ENCODE measurements around the gene KRT75.

KRT75 gene

DNA sequence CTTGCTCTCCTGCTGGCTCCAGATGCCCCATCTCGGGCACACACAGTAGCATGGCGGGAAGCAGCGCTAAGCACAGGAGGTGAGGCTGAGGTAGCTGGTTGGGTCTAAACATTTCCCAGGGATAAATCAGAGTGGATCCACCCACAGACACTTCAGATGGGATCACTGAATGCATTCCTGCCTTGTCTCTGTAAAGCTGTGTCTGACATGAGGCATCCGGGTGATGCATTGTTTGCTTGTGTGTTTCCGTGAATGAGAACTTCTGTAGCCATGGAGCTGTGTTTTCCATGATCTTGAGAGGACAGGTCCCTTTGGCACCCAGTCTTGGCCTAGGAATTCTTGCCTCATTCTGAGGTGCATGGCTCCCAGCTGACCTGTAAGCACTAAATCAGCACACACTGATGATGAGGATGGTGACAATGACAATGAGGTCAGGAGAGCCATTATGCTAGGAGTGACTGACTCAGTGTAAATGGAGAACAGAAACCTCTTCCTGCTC is 6.7 kb upstream of the KRT75 start:
- DNase-seq (ENCODE audit: low read depth in 1 of 2, low spot score in 1 of 2): no peak

DNA sequence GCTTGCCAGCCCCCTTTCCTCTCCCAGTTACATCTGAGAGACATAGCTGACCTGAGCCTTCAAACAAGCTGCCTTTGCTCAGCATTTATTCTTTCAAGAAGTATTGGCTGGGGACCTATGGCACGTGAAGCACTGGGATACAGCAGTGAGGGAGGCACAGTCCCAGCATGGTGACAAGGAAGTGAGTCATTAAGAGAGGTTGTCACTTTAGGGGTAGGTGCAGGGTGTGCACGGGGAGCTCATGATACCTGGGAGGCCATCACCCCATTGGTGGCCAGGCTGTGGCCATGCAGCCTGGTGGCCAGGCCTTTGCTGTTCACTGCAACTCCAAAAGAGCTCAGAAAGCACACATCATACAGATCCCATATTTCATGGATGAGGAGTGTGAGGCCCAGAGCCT is 5.7 kb upstream of the KRT75 start:
- DNase-seq (ENCODE audit: low read depth in 1 of 2, low spot score in 1 of 2): no peak

DNA sequence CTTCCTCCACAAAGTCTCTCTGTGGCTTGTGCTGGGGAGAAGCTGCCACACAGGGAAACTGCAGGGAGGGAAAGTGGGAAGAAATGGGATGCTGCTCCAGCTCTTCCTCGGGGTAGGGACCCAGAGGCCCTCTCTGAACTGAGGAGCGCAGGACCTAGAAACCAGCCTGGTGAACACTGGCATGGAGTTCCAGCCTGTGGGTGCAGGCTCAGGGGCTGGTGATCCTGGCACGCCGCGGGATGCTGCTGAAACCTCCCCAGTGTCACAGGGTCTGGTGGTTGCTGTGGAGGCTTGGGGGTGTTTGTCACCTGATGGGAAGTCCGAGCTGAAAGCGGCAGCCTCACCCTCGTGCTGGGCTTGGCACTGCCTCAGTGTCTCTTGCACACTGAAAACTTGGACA is 5.2 kb upstream of the KRT75 start:
- no peak for DNase-seq (ENCODE audit: low read depth in 1 of 2, low spot score in 1 of 2)

- DNase-seq (ENCODE audit: low read depth in 1 of 2, low spot score in 1 of 2): no peak
Measured at GRCh38 chr12:52438305-52439301, 4.4 kb upstream of the KRT75 start.

DNA sequence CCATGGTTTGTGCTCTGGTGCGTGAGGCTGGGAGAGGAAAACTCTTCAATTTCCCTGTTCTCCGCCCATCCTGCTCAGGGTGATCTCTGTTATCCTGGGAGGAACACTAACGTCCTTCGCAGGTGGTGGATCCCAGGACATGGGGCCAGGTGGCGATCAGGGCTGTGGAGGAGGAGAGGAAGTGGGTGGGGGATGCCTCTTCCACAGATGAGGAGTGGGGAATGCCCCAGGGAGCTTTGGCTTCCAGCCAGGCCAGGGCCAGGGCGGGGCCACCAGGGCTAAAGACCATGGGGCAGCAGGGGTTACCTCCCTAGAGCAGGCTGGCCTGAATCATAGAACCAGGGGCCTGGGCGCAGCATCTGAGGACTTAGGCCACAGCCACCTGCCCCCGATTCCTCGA is 3.3 kb upstream of the KRT75 start:
- no peak for DNase-seq (ENCODE audit: low read depth in 1 of 2, low spot score in 1 of 2)

- DNase-seq (ENCODE audit: low read depth in 1 of 2, low spot score in 1 of 2): no peak
Measured at GRCh38 chr12:52436828-52437474, 2.8 kb upstream of the KRT75 start.

DNA sequence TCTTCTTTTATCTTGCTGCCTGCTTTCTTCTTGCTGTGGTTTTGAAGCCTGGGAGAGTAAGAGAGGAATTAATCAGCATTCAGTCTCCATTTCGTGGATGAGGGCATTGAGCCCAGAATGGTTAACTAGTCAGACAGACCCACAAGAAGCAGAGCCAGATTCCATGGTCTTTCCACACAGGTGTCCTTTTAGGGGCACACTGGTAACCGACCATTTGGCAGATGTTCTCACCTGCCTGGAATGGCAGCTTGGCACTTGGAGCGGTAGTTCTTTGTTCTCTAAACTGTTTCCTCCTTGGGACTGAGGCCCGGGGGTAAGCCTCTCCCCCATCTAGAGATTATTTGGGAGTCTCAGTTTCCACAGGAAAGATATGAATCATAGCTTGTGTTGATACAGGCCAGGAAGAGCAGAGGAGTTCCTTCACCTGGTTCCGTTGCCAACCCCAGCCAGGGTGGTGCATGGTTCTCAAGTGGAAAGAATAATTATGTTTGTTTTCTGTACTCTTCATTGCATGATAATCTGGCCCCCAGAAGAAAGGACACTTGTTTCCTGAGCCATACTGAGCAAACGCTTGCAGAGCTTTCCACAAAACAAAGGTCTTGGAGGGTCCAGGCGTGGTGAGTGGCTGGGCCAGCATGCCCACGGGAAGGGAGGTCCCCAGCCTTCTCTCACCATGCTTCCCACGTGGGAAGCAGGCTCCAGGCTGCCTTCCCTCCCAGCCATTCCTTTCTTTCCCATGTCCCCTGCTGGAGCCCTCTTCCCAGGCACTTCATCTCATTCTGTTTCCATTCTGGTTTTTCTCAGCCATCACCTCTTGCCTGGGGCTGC is 2.0 kb upstream of the KRT75 start:
- DNase-seq (ENCODE audit: low read depth in 1 of 2, low spot score in 1 of 2): no peak

DNA sequence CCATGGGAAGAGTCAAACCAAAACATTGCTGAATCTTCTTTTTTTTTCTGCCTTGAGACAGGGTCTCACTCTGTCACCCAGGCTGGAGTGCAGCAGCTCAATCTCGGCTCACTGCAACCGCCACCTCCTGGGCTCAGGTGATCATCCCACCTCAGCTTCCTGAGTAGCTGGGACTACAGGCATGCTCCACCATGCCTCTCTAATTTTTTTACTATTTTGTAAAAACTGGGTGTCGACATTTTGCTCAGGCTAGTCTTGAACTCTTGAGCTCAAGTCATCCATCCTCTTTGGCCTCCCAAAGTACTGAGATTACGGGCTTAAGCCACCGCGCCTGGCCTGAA is 1.5 kb upstream of the KRT75 start:
- no peak for DNase-seq (ENCODE audit: low read depth in 1 of 2, low spot score in 1 of 2)

DNA sequence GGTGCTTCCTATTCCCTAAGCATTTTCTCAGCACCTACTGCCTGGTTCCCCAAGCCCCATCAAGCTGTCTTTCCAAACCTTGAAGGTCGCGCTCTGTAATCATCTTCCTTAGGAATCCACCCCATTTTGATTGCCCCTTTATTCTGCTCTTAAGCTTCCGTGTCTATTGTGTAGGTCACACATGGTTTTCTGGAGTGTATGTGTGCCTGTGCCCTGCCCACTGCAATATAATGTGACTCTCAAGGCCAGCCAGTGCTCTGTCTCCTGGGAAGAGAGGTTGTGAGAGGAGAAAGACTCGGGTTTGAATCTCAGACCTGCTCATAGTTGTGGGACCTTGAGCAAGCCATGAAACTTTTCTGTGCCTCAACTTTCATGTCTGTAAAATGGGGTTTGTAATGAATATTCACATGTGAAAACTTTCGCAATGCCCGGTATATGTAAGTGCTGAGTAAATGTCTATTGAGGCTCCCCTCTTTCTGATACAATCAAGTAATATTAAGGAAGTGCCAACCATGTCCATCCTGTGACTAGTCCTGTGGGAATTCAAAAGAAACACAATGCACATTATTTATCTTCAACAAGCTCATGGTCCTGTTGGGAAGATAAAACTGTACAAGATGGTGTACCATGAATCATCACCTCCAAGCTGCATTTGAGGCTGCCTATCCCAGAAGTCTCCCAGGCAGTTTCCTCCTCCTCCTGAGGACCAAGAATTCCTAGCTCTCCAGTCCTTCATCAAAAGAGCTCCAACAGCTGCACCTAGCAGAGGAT is 774 bp upstream of the KRT75 start:
- DNase-seq (ENCODE audit: low read depth in 1 of 2, low spot score in 1 of 2): no peak

- no peak for DNase-seq (ENCODE audit: low read depth in 1 of 2, low spot score in 1 of 2)
Measured at GRCh38 chr12:52433501-52434080, 580 bp downstream of the KRT75 start.

- DNase-seq (ENCODE audit: low read depth in 1 of 2, low spot score in 1 of 2): no peak
Measured at GRCh38 chr12:52432559-52433207, 1.5 kb downstream of the KRT75 start.

DNA sequence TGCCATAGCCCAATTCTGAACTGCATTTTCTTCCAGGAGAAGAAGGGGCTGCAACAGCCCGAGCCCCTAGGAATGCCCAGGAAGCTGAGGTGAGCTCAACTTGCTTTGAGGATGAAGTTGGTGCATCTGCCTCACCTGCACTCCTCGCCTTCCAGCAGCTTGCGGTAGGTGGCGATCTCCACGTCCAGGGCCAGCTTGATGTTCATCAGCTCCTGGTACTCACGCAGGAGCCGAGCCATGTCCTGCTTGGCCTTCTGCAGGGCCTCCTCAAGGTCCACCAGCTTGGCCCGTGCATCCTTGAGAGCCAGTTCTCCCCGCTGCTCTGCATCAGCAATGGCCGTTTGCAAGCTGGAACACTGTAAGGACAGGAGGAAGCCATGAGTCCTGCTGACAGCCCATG is 6.0 kb downstream of the KRT75 start:
- DNase-seq (ENCODE audit: low read depth in 1 of 2, low spot score in 1 of 2): no peak

- no peak for DNase-seq (ENCODE audit: low read depth in 1 of 2, low spot score in 1 of 2)
Measured at GRCh38 chr12:52427083-52427482, 7.1 kb downstream of the KRT75 start.

DNA sequence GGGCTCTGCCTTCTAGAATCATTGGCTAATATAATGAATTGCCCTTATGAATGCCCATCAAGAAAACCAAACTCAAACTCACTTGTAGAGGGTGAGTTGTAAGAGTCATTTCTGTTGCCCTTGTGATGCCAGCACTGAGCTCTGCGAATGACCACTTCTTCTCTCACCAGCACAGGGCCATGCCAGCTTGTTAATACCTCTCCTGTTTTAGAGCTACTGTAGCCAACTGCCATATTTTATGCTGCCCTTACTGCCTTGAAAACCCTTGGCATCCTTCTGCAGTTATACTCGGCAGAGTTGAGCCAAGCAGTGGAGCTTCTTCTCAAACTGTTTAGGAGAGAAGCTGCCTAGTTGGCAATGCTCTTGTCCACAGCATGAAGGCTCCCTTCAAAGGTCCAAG is 8.1 kb downstream of the KRT75 start:
- DNase-seq (ENCODE audit: low read depth in 1 of 2, low spot score in 1 of 2): no peak

GRCh38 chr12:52425466-52425865 is 8.7 kb downstream of the KRT75 start:
- DNase-seq (ENCODE audit: low read depth in 1 of 2, low spot score in 1 of 2): no peak

DNA sequence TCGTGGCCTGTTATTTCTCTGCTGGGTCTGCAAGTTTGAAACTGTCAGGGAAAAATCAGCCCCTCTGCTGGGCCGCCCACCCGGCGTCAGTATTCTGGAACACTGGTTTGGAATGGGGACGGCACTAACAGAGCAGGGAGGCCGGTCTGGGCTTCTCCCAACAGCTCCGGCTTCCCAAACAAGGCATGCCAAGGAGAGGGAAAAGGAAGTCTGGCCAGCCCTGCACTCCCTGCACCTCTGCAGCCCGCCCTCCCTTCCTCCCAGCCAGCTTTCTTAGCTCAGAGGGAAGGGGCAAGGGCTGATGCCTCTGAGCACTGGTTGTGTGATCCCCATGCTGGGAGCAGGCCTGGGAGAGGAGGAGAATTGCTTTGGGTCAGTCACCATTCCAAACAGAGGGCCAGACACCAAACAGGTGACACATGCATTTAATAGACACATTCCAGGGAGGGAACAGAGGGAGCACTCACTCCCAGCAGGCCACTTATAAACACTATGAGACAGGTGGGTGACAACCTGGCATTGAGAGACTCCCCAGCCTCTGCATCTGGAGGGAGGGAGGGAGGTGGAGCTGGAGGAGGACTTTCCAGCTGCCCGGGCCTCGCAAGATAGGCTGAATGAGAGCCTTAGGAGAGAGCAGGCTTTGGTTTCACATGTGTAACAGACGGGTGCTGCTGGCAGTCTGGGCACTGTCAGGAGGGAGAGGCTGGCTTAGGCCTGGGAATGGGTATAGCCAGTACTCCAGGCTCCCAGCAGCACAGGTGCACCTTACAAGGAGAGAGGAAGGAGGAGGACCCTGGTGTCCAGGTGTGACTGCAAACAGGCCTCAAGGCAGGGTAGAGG is 10.3 kb downstream of the KRT75 start:
- DNase-seq (ENCODE audit: low read depth in 1 of 2, low spot score in 1 of 2): no peak

DNA sequence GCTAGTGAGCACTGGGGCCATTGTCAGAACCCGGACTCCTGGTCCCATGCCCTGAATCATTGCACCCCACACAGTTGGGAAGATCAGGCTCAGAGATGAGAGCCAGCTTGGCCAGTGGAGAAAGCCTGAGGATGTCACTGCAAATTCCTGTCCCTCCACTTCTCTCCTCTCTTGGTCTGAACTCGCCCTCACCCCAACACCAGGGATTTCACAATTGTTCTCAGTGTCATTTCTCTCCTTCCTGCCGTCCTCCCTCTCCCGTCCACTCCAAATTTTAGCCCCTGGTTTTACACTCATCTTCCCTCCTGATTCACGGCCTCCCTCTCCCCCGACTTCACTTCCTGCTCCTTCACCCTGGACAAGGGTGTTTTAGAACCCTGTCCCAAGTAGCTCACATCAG is 11.1 kb downstream of the KRT75 start:
- DNase-seq (ENCODE audit: low read depth in 1 of 2, low spot score in 1 of 2): no peak

- DNase-seq (ENCODE audit: low read depth in 1 of 2, low spot score in 1 of 2): no peak
Measured at GRCh38 chr12:52419656-52420055, 14.5 kb downstream of the KRT75 start.

DNA sequence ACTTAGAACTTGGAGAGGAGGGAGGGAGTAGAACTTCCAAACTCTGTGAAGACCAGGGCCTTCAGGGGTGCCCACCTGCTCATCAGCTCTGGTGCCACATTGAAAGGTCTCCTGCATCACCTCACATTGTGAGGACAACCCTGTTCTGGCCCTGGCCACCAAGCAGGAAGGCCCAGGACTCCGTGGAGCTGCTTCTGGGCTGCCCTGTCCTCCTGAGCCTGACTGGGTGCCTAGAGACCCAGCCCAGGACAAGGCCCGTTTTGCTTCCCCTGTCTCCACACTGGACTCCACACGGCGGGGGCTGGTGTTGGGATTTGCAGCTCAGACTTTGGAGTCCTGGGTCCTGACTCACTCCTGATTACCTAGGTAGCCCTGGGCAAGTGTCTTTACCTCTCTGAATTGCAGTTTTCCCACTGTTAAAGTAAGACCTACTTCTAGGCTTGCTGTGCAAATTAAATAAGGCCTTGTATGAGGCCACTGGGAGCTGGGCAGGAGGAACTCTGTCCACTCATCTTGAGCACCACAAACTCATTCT is 15.5 kb downstream of the KRT75 start:
- no peak for DNase-seq (ENCODE audit: low read depth in 1 of 2, low spot score in 1 of 2)
